ENCODE results near the gene KCNN2. TPM values are rescaled to one million over a fixed set of nuclear protein-coding genes. Genes with fewer than 3 reads are reported as not detected.
A peak's percentile ranks its signal among the peaks of the same experiment; 100 is the strongest.

Gene KCNN2
- total and polyA plus RNA-seq, 2 donors (not counting 3 experiments of a cell fraction or from before 2014, with no cell fraction given) = 0.32 to 1.9 TPM

GRCh38 chr5:114317751-114318150 is 44.1 kb upstream of the KCNN2 start:
- no peak for DNase-seq (ENCODE audit: low read depth, low spot score)
- H2AFZ ChIP-seq (ENCODE audit: low read depth, low read length) = peak overlapping the region; percentile 54
- dilution Hi-C loops (cut with MboI; ENCODE audit: extremely low pct_ligation_motif_present, low sequenced_read_pairs) (no loop called here), intact Hi-C loops (cut with micrococcal nuclease) (no loop called here)
- no peaks in the 10 kb centered on the region for H4K20me1 ChIP-seq (replicated peaks; ENCODE audit: control insufficient read depth, extremely low read depth, insufficient read depth, low read length)
- H3K4me1 ChIP-seq (ENCODE audit: control insufficient read depth, extremely low read depth, insufficient read depth, low read length) = peaks cover 27% of the 10 kb centered on the region
- no peak overlapping the region for H3K4me2 ChIP-seq (ENCODE audit: insufficient read depth, low read length)
- H3K9ac ChIP-seq (replicated peaks; ENCODE audit: extremely low read depth, insufficient read depth, low read length) = no peak overlapping the region
- H3K9me1 ChIP-seq (replicated peaks; ENCODE audit: control insufficient read depth, extremely low read depth, insufficient read depth, low read length) = no peaks in the 10 kb centered on the region
- FAIRE-seq = no peak
- no peak overlapping the region for H3K4me3 ChIP-seq (replicated peaks in 1 of 3; ENCODE audit: insufficient read depth in 1 of 3, low read depth in 1 of 3, low read length in 3 of 3)
- H3K36me3 ChIP-seq (ENCODE audit: control insufficient read depth in 2 of 2, extremely low read depth in 1 of 2, insufficient read depth in 2 of 2, low read length in 2 of 2) = no peaks in the 10 kb centered on the region
- no peak overlapping the region for H3K27ac ChIP-seq (ENCODE audit: insufficient read depth, low read depth, low read length)
- no peaks in the 10 kb centered on the region for H3K79me2 ChIP-seq (ENCODE audit: control insufficient read depth, insufficient read depth, low read length)
- H3K9me3 ChIP-seq (replicated peaks; ENCODE audit: control insufficient read depth, insufficient read depth, low read length) = no peaks in the 10 kb centered on the region
- no peaks in the 10 kb centered on the region for H3K27me3 ChIP-seq (ENCODE audit: control insufficient read depth in 2 of 2, insufficient read depth in 2 of 2, low read length in 2 of 2)
- TF ChIP-seq JUN (IDR thresholded peaks at IDR 0.05; ENCODE audit: borderline replicate concordance, insufficient read depth, insufficient read length, low read depth) (no peak), GATA2 (IDR thresholded peaks at IDR 0.05; ENCODE audit: insufficient read depth, insufficient read length, low read depth, low read length) (peak; percentile 34), MYC (IDR thresholded peaks at IDR 0.05; ENCODE audit: low read depth, low read length) (no peak), FOS (IDR thresholded peaks at IDR 0.05; ENCODE audit: borderline replicate concordance, insufficient read depth, low read length) (no peak), CTCF (IDR thresholded peaks at IDR 0.05; ENCODE audit: extremely low read depth in 1 of 2, insufficient read depth in 1 of 2, low read depth in 1 of 2, low read length in 2 of 2) (no peak), EZH2 (IDR thresholded peaks at IDR 0.05; ENCODE audit: borderline replicate concordance, low read depth, low read length, severe bottlenecking) (no peak), POLR2A (IDR thresholded peaks at IDR 0.05; ENCODE audit: low read depth, low read length) (no peak)
- TF ChIP-seq, protein P1, sequence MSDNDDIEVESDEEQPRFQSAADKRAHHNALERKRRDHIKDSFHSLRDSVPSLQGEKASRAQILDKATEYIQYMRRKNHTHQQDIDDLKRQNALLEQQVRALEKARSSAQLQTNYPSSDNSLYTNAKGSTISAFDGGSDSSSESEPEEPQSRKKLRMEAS (IDR thresholded peaks at IDR 0.05; ENCODE audit: insufficient read depth, insufficient read length) = no peak
- ChIA-PET POLR2A (no interaction called here), CTCF (interaction anchor here (0.7 kb wide), 1 partner anchor 9 kb away, joined by 3 read pairs; no protein-coding TSS in a partner anchor)
- BruUV-seq (replicated peaks) = no TSS peak

All from endothelial cell of umbilical vein (primary cell).